Measurements from ENCODE around the gene LPCAT3. TPM values are rescaled to one million over a fixed set of nuclear protein-coding genes. Genes with fewer than 3 reads are reported as not detected.
"Not testable (repeated sequence)": the region's sequence is repeated elsewhere in the genome, so short reads cannot be mapped to it uniquely, and the experiment has no call there.

Gene LPCAT3
- total and polyA plus RNA-seq, 2 of the 13 experiments (the other 11 are each of a cell fraction or from before 2014, with no cell fraction given) = 44.5 to 64.3 TPM

GRCh38 chr12:7058163-7058845 lies 40.0 kb upstream of the LPCAT3 start (continued):
- TF ChIP-seq PAXIP1 (CRISPR knock-in tag; conservative IDR thresholded peaks at IDR 0.05) = 0 out of 2 replicates have a peak, but pooled peaks have one; percentile 18
- TF ChIP-seq HNF4G (IDR thresholded peaks at IDR 0.05; ENCODE audit: borderline replicate concordance, low read depth, low read length) = peak; percentile 7; the same call in 1 of the 2 replicates
- TF ChIP-seq HNF4G (CRISPR knock-in tag; IDR thresholded peaks at IDR 0.05; ENCODE audit: borderline replicate concordance, low read depth) = no peak
- TF ChIP-seq ZNF513 (CRISPR knock-in tag; conservative IDR thresholded peaks at IDR 0.05) = no peak

GRCh38 chr12:7055736-7056135 lies 37.5 kb upstream of the LPCAT3 start:
- H3K27ac ChIP-seq (ENCODE audit: extremely low read length, insufficient read depth, low read length); H3K9me3 ChIP-seq (ENCODE audit: low read length): not testable (repeated sequence)

More at GRCh38 chr12:7055736-7056135, 37.5 kb upstream of the LPCAT3 start:
- H2AFZ ChIP-seq (ENCODE audit: low read length); POLR2A ChIA-PET; ATAC-seq; H3K79me2 ChIP-seq (ENCODE audit: insufficient read depth, low read length); DNase-seq (ENCODE audit: low spot score); FAIRE-seq; H3K4me3 ChIP-seq (replicated peaks in 1 of 3; ENCODE audit: insufficient read depth in 1 of 3, low read depth in 2 of 3, low read length in 3 of 3); intact Hi-C loops (cut with micrococcal nuclease; ENCODE audit: unreplicated experiment); H3K4me2 ChIP-seq (ENCODE audit: low read depth, low read length); H4K20me1 ChIP-seq (ENCODE audit: insufficient read depth, low read length); H3K27me3 ChIP-seq (ENCODE audit: control insufficient read depth in 1 of 2, insufficient read depth in 2 of 2, low read length in 2 of 2); BruUV-seq (replicated peaks); H3K36me3 ChIP-seq (replicated peaks in 1 of 2; ENCODE audit: control insufficient read depth in 1 of 2, insufficient read depth in 2 of 2, low read length in 2 of 2); H3K9ac ChIP-seq (ENCODE audit: insufficient read depth, low read depth, low read length); CTCF ChIA-PET (ENCODE audit: low intra/inter-chr PET ratio, low total read pairs): not testable (repeated sequence)
- 72% methylated on average over 2 of the region's 2 CpGs for WGBS (ENCODE audit: low lambda C conversion rate)
- peak; percentile 69 for TF ChIP-seq ZNF121 (CRISPR knock-in tag; IDR thresholded peaks at IDR 0.05)
- peak; percentile 74 for TF ChIP-seq ZNF770 (CRISPR knock-in tag; IDR thresholded peaks at IDR 0.05)
- H3K4me1 ChIP-seq (ENCODE audit: insufficient read depth, low read length) = peaks cover 46% of the 10 kb centered on the region
- in situ Hi-C loops (cut with HindIII; ENCODE audit: extremely low pct_ligation_motif_present, low pct_unique_long_range_greater_than_20kb) = loop anchor here (5.0 kb wide), 1 partner anchor 37 kb away; the partner anchor contains the start of gene C1R

Data from HepG2 (cell line).